Spleen (tissue), 11 donors: ENCODE measurements around the gene OXA1L. TPM values are rescaled to one million over a fixed set of nuclear protein-coding genes. Genes with fewer than 3 reads are reported as not detected.

Experiments
- DNase-seq: peaks from one replicate; pipeline ENCODE4 v3.0.0-alpha.2; 2020
- H3K27ac ChIP-seq, 8 donors: fragments of 200-600 bp; sonication (generic) in 7 of 8; 1 replicate in 4 of 8; 2 replicates in 4 of 8; pipeline versions ENCODE4 v1.5.0 to v1.8.0; 2016 to 2021; ENCODE audit warnings: inconsistent platforms in 4 of 8, mild to moderate bottlenecking in 4 of 8, moderate library complexity in 1 of 8
- H3K27me3 ChIP-seq, 7 donors: fragments of 200-600 bp; sonication (generic) in 6 of 7; replicated peaks in 1 of 7; 1 replicate in 4 of 7; 2 replicates in 3 of 7; pipeline versions ENCODE4 v1.5.0 to v1.8.0; 2016 to 2021; ENCODE audit warnings: inconsistent platforms in 3 of 7, mild to moderate bottlenecking in 1 of 7
- H3K36me3 ChIP-seq, 6 donors: fragments of 200-600 bp; sonication (generic) in 5 of 6; 1 replicate in 4 of 6; 2 replicates in 2 of 6; pipeline versions ENCODE4 v1.5.0 to v1.8.0; 2016 to 2021; ENCODE audit warnings: inconsistent platforms in 2 of 6
- H3K4me1 ChIP-seq, 6 donors: fragments of 200-600 bp; sonication (generic) in 5 of 6; 1 replicate in 3 of 6; 2 replicates in 3 of 6; pipeline versions ENCODE4 v1.5.0 to v1.8.0; 2016 to 2021; ENCODE audit warnings: inconsistent platforms in 3 of 6
- H3K4me3 ChIP-seq, 8 donors: fragments of 200-600 bp; sonication (generic) in 7 of 8; 1 replicate in 4 of 8; 2 replicates in 4 of 8; pipeline versions ENCODE4 v1.5.0 to v1.8.0; 2016 to 2021; ENCODE audit warnings: inconsistent platforms in 4 of 8, mild to moderate bottlenecking in 4 of 8, moderate library complexity in 2 of 8
- H3K9me3 ChIP-seq, 8 donors: fragments of 200-600 bp; sonication (generic) in 7 of 8; 1 replicate in 4 of 8; 2 replicates in 4 of 8; pipeline versions ENCODE4 v1.5.0 to v1.8.0; 2016 to 2021; ENCODE audit warnings: inconsistent platforms in 4 of 8
- POLR2A ChIP-seq, 3 donors: fragments of 450-650 bp; IDR thresholded peaks; one replicate each; pipeline ENCODE4 v1.5.1; 2017; ENCODE audit warnings: antibody characterized with exemption in 3 of 3, mild to moderate bottlenecking in 1 of 3
- POLR2AphosphoS5 ChIP-seq, 3 donors: sonication (generic); formaldehyde crosslinking; IDR thresholded peaks; one replicate each; pipeline ENCODE4 v1.5.1; 2017; ENCODE audit warnings: antibody characterized with exemption in 3 of 3
- WGBS, 5 donors: extraction: QIAGEN DNeasy Blood & Tissue Kit in 3 of 5; methylation state at CpG; one replicate each; pipeline versions ENCODE4 v1.1.5 to v1.1.7; 2013 to 2018; 5-methylcytosine and 5-hydroxymethylcytosine counted together
- intact Hi-C: fragments of 100-400 bp; cut with DNase I; formaldehyde crosslinking; loops from one replicate; pipeline ENCODE4 v1.15.0; 2023; ENCODE audit warnings: low total_unique reads
- polyA plus RNA-seq, 3 donors: library from polyadenylated mRNA; stranded (reverse); fragments of 200-250 nt; gene quantifications; one replicate each; pipeline ENCODE4 v1.2.1, GENCODE V29; 2013
- total RNA-seq, 7 donors: library from RNA; depleted of rRNA in 3 of 7; stranded (reverse); fragments of >200 nt in 3 of 7; fragmentation: NEBNext Ultra II Directional in 4 of 7; extraction: Animal tissue kit (Norgen Biotek cat#: 25700) in 4 of 7; gene quantifications; one replicate each; pipeline versions ENCODE4 v1.1.0 to v1.2.1, GENCODE V29; 2016 to 2021
- TF ChIP-seq, protein P1 (sequence below), 11 experiments: fragments of 200-600 bp in 7 of 11; fragments of 450-650 bp in 4 of 11; sonication (generic) in 4 of 11; IDR thresholded peaks in 8 of 11; conservative IDR thresholded peaks in 3 of 11; 1 replicate in 7 of 11; 2 replicates in 4 of 11; pipeline versions ENCODE4 v1.4.0 to v1.8.0; 2016 to 2021; ENCODE audit warnings: antibody characterized with exemption in 11 of 11, inconsistent platforms in 4 of 11, mild to moderate bottlenecking in 1 of 11
- donor health status: healthy with polysubstance abuse.
- donor health status: DM: no; HTN: no; CAD: no; lungs with moderate emphysema.
- donor health status: DM: no; HTN: no; CAD: no.
- donor health status: Bipolar disorder and iron deficiency.
- donor health status: healthy.
- donor health status: DM: no; HTN: no; CAD: no.
- donor health status: DM: yes; HTN: yes; CAD: no.

OXA1L gene
- total and polyA plus RNA-seq, 10 donors: 73.5 to 133 (median 109) TPM

DNA sequence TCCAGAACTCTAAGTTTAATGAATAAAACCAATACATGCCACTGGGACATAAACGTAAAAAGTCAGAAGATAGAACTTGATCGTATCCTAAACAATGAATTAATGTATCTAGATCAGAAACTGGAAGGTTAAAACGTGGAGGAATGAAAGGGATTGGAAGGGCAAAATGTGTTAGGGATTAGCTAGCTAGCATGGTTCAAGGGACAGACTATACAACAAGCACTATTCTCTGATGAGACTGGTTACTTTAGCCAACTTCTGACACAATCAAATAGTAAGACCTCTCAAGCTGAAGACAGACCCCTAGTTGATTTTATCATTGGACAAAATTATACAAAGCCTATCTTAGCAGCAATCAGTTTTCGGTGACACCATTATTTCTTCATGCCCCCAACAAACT is 18.7 kb upstream of the OXA1L start:
- peaks cover 6 to 16% (median 12%) of the 10 kb centered on the region in 6 donors for H3K4me1 ChIP-seq
- no peaks in the 10 kb centered on the region for H3K9me3 ChIP-seq
- 75 to 94% (median 86%) methylated on average over 4 of the region's 4 CpGs for whole genome bisulfite sequencing, 5 donors
- H3K36me3 ChIP-seq: no peaks in the 10 kb centered on the region
- H3K4me3 ChIP-seq: no peak overlapping the region
- no peak for DNase-seq
- TF ChIP-seq POLR2A (IDR thresholded peaks at IDR 0.05) (no peak), POLR2AphosphoS5 (IDR thresholded peaks at IDR 0.05) (no peak)
- TF ChIP-seq, protein P1, sequence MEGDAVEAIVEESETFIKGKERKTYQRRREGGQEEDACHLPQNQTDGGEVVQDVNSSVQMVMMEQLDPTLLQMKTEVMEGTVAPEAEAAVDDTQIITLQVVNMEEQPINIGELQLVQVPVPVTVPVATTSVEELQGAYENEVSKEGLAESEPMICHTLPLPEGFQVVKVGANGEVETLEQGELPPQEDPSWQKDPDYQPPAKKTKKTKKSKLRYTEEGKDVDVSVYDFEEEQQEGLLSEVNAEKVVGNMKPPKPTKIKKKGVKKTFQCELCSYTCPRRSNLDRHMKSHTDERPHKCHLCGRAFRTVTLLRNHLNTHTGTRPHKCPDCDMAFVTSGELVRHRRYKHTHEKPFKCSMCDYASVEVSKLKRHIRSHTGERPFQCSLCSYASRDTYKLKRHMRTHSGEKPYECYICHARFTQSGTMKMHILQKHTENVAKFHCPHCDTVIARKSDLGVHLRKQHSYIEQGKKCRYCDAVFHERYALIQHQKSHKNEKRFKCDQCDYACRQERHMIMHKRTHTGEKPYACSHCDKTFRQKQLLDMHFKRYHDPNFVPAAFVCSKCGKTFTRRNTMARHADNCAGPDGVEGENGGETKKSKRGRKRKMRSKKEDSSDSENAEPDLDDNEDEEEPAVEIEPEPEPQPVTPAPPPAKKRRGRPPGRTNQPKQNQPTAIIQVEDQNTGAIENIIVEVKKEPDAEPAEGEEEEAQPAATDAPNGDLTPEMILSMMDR (IDR thresholded peaks at IDR 0.05 in 8 of 11, conservative IDR thresholded peaks at IDR 0.05 in 3 of 11): no peak
- peak overlapping the region in 1 of 8 donors; percentile 70 for H3K27ac ChIP-seq
- intact Hi-C loops: no loop called here
- no peaks in the 10 kb centered on the region for H3K27me3 ChIP-seq

DNA sequence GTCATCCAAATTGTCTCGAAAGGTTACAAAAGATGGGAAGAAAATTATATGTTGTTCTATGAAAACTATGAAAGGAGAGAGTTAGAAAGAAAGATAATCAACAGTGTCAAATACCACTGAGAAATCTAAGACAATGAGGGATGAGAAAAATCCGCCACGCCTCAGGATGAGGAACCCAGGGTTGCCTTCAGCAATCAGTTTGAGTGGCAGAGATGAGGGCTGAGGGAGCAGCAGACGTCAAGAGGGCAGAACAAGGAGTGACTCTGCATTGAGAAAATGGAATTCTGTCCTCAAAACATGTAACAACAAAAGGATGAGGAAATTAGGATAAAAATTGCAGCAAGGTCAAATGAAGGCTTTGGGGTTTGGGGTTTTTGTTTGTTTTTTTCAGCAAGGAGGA is 18.3 kb upstream of the OXA1L start:
- no peaks in the 10 kb centered on the region for H3K27me3 ChIP-seq
- no peaks in the 10 kb centered on the region for H3K36me3 ChIP-seq
- no peak overlapping the region for H3K4me3 ChIP-seq
- H3K4me1 ChIP-seq: peaks cover 6 to 16% (median 12%) of the 10 kb centered on the region in 6 donors
- 64 to 74% (median 68%) methylated on average over 4 of the region's 4 CpGs for WGBS, 5 donors
- TF ChIP-seq POLR2AphosphoS5 (IDR thresholded peaks at IDR 0.05) (no peak), POLR2A (IDR thresholded peaks at IDR 0.05) (no peak)
- TF ChIP-seq, protein P1 (IDR thresholded peaks at IDR 0.05 in 8 of 11, conservative IDR thresholded peaks at IDR 0.05 in 3 of 11): no peak
- no peaks in the 10 kb centered on the region for H3K9me3 ChIP-seq
- DNase-seq: no peak
- intact Hi-C loops: no loop called here
- H3K27ac ChIP-seq: peak overlapping the region in 5 of 8 donors; percentile 18 to 73 (median 69)

DNA sequence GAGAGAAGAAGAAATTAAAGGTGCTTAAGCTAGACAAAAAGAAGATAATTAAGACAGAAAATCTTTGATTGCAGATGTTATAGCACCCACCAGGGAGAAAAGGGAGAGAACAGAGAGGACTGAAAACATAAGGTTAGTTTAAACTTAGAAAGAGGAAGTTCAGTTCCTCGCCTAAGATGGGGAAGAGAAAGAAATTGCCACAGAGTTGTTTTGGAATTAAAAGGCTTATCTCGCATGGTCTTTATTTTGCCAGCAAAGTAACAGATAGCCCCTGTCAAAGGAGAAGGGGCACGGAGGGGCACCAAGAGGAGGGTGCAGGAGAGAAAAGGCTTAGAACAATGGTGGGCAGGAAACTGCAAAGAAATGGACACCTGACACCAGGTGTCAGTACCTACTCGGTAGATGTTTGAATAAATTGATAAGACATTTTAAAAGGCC is 17.8 kb upstream of the OXA1L start:
- peak overlapping the region in 6 of 8 donors; percentile 15 to 73 (median 63) for H3K27ac ChIP-seq
- no peaks in the 10 kb centered on the region for H3K27me3 ChIP-seq
- H3K36me3 ChIP-seq: no peaks in the 10 kb centered on the region
- H3K4me3 ChIP-seq: no peak overlapping the region
- DNase-seq: no peak
- H3K9me3 ChIP-seq: no peaks in the 10 kb centered on the region
- WGBS, 5 donors: 12 to 26% (median 21%) methylated on average over 4 of the region's 4 CpGs
- intact Hi-C loops: no loop called here
- peaks cover 6 to 16% (median 12%) of the 10 kb centered on the region in 6 donors for H3K4me1 ChIP-seq
- TF ChIP-seq POLR2A (IDR thresholded peaks at IDR 0.05) (no peak), POLR2AphosphoS5 (IDR thresholded peaks at IDR 0.05) (no peak)
- TF ChIP-seq, protein P1 (IDR thresholded peaks at IDR 0.05 in 8 of 11, conservative IDR thresholded peaks at IDR 0.05 in 3 of 11): peak in 1 of 11 experiments; percentile 19

DNA sequence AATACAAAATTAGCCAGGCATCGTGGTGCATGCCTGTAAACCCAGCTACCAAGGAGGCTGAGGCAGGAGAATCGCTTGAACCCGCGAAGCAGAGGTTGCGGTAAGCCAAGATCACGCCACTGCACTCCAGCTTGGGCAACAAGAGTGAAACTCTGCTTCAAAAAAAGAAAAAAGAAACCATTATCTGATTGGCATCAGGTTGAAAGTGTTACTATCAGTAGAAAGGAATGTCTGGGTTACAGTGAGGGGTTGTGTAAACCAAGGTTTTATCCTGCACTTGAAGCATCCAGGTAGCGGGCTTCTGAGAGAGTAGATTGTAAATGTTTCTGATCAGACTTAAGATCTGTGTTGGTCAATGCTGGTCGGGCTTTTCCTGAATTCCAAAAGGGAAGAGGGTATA is 14.1 kb upstream of the OXA1L start:
- no peak for DNase-seq
- intact Hi-C loops: loop anchor here (10.0 kb wide), 1 partner anchor 158 kb away; the partner anchor contains the start of gene ABHD4
- H3K4me3 ChIP-seq: no peak overlapping the region
- peaks cover 6 to 16% (median 12%) of the 10 kb centered on the region in 6 donors for H3K4me1 ChIP-seq
- no peaks in the 10 kb centered on the region for H3K36me3 ChIP-seq
- no peak for TF ChIP-seq POLR2AphosphoS5 (IDR thresholded peaks at IDR 0.05)
- TF ChIP-seq, protein P1 (IDR thresholded peaks at IDR 0.05 in 8 of 11, conservative IDR thresholded peaks at IDR 0.05 in 3 of 11): no peak
- no peak for TF ChIP-seq POLR2A (IDR thresholded peaks at IDR 0.05)
- no peaks in the 10 kb centered on the region for H3K27me3 ChIP-seq
- no peaks in the 10 kb centered on the region for H3K9me3 ChIP-seq
- H3K27ac ChIP-seq: no peak overlapping the region
- 83 to 90% (median 88%) methylated on average over 8 of the region's 8 CpGs for WGBS, 5 donors
